CD4-positive, alpha-beta T cell treated with Interleukin-6 for 4 hours (primary cell): ENCODE data around the gene FURIN.
"Not testable (repeated sequence)": the region's sequence is repeated elsewhere in the genome, so short reads cannot be mapped to it uniquely, and the experiment has no call there.

Source experiments
- DNase-seq: peaks from one replicate; pipeline ENCODE4 v3.0.0-alpha.2; 2020; ENCODE audit warnings: mixed read lengths

The FURIN gene

DNA sequence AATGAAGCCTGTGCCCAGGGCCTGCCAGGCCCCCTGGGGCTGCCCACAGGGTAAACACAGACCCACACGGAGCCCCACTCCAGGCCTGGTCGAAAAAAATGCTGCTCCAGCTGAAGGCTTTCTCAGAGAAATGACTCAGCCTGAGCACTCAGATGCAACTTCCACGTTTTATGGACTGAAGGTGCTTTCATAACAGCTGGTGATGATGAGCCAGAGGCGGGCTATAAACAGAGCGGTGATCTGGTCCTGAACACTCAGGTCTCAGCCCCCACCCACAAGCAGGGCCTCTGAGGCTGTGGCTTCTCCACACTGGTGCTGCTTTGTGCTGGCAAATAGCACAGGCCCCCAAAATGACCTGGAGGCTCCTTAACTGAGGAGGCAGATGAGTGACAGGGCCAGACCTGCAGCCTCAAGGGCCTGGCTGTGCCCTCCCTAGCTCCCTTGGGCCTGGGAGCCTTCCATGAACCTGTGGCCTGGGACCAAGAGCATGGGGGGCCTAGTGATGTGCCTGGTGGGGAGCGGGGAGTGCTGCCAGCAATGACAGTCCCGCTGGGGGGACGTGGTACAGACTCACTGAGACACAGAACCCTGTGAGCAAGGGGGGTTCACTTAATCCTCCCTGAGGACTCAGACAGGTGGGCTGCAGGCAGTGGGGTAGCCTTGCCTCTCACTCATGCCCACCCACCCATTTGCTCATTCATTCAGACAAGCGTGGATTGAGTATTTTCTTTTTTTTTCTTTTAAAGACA is 23.0 kb upstream of the FURIN start:
- peak; percentile 48 for DNase-seq

DNA sequence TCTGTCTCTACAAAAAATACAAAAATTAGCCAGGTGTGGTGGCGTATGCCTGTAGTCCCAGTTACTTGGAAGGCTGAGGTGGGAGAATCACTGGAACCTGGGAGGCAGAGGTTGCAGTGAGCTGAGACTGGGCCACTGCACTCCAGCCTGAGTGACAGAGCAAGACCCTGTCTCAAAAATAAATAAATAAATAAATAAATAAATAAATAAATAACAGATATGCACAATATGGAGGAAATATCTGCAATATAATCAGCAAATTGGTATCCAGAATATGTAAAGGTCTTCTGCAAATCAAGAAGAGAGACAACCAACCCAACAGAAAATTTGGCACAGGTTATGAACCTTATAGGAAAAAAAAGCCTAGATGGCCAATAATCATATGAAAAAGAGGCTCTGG is 19.0 kb upstream of the FURIN start:
- DNase-seq, result not testable (repeated sequence)

DNA sequence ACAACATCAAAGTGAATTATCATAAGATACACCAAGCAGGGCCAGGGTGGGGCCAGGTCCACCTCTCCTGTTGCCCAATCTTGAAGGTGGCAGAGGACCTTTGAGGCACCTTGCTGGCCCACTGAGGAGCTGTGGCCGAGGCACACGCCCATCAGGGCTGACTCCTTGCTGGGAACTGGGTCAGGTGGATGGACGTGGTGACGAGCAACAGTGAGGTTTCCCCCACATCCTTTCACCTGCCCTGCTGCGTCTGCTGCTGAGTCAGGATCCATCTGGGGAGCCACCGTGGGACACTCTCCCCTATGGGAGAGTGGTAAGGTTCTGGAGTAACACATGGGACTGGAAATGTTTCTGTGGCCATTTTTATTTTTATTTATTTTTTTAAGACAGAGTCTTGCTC is 17.3 kb upstream of the FURIN start:
- peak; percentile 54 for DNase-seq

DNA sequence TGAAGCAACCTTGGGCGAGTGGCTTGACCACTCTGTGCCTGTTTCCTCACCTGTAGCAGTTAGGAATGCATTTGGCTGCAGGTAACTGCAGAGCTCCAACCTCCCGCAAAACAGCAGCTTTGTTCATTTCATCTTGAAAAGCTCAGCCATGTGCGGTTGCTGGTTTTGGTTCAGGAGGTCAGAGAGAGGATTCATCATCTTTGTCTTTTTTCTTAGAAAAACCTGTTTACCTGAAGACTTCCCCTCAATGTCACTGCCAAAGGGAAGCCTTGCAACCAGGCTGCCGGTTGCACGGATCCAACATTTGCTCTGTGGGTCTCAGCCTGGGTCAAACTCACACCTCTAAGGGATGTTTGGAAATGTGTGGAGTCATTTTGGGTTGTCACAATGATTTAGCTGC is 16.4 kb upstream of the FURIN start:
- peak; percentile 32 for DNase-seq

DNA sequence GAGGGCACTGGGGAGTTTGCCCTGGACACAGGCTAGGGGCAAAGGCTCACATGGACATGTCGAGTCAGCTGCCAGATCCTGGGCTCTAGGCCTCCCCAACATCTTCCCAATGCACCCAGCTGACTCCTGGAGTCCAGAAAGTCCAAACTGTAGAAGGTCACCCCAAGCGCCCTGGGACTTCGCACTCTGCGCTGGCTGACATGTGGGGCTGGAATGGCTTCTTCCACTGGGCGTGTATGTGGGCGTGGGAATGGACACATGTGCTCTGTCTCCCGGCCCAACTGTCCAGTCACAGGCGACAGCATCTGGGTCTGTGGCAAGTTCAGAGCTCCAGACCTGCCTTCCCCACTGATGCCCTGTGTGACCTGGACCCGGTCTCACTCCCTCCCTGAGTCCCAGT is 13.2 kb upstream of the FURIN start:
- no peak for DNase-seq

DNA sequence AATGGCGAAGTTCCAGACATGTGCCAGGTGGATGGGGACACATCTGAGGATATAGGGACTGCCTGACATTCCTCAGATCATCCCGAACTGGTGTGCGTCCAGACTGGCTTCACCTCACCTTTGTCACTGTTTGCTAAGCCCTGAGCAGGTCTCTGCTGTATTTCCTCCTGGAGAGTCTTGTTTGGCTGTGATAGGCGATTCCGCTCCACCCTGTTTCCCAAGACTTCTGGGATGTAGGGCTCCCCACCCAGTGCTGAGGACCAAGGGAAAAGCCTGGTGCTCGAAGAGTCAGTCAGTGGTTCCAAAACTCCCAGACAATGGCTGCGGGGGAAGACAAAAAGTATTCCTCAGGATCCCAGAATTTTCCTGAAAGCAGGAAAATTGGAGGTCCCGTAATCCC is 11.1 kb upstream of the FURIN start:
- no peak for DNase-seq

DNA sequence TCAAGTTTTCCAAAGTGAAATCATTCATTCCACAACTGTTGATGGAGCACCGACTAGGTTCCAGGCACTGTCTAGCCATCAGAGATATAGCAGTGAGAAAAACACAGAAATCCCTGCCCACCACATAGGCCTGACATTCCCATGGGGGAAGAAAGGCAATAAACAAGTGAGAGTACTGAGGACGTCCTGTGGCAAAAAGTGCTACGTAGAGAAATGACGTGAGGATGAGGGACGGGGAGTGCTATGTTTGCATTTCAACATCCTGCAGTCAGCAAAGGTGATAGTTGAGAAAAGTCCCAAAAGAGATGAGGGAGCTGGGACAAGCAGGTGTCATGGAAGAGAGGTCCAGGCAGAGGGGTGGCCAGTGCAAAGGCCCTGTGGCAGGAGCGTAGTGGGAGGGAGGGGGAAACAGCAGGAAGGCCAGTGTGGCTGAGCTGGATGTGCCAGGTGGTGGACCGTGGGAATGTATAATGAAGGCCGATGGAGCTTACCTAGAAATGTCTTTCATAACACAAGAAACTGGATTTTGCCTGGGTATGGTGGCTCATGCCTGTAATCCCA is 10.4 kb upstream of the FURIN start:
- DNase-seq, result no peak

DNA sequence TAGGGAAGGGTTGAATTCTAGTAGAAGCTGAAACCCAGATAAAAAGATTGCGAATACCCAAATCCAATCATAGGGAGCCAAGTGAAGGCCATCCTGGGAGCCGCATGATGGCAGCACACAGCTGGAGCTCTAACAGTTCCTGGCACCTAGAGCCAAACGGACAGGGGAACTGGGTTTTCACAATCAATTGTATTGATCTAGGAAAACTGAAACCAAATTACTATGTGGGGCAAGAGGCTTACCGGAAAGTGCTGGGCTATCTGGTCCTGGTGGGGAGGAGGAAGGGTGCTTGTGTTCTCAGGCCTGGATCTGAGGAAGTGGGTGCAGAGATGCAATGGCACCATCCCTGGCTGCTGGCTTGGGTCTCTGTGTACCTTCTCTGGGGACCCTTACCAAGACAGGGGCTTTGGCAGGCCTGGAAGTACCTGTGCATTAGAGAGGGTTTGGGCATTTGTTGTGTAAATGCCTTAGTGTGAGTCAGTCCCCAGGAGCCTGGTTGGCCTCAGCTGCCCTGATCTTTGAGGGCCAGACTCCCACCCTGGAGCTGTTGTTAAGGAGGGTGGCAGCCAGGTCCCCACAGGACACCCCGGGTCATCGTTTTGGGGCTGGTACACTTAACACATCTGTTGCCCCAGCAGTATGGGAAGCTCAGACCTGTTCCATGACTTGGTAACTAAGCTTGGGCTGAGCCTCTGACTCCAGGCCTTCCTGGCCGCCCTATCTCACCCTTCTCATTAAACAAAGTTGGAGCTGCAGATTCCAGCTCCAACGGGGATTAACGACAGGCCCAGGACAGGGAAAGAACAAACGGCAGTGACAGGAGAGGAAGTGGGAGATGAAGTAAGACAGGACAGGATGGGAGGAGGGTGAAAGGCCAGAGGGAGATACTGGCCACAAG is 8.9 kb upstream of the FURIN start:
- DNase-seq, result no peak

DNA sequence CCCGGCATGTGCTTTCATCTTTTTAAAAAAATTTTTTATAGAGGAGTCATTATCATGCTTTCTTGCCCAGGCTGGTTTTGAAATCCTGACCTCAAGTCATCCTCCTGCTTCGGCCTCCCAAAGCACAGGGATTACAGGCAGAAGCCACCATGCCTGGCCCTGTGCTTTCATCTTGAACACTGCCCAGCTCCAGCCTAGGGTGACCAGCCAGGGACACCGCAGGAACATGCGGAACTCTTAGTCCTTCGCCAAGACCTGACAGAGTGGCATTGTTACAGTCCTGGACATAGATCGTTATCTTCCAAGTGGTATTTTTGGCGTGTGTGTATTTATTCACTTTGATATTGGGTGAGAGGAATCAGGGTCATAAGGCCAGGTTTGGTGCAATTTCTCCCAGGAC is 7.9 kb upstream of the FURIN start:
- no peak for DNase-seq

DNA sequence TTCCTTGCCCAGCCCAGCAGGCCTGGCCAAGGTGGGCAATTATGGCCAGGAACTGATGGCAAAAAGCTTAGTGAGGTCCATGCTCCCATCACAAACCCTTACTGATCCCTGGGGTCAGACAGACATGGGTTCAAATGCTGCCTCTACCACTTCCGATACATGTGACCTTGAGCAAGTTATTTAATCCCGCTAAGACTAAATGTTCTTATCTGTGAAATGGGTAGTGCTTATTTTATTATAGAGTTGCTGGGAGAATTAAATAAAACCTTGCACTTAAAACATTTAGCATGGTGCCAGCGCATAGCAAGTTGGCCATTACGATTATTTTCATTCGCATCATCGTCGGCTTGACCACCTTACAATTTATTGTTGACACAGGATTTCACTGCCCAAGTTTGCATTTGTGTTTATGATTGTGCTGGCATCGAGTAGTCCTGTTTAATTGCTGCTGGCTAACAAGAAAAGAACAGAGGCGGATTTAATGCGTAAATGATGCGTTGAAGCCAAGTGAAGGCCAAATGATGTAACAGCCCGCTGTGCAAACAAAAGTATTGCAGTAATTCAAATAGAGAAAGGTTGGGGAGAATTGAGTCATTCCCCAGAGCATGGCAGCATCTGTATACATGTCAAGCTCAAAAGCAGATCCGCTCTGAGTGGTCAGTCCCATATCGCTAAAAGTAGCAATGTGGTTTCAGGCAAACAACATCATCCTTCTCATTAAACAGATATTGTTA is 7.3 kb upstream of the FURIN start:
- no peak for DNase-seq

DNA sequence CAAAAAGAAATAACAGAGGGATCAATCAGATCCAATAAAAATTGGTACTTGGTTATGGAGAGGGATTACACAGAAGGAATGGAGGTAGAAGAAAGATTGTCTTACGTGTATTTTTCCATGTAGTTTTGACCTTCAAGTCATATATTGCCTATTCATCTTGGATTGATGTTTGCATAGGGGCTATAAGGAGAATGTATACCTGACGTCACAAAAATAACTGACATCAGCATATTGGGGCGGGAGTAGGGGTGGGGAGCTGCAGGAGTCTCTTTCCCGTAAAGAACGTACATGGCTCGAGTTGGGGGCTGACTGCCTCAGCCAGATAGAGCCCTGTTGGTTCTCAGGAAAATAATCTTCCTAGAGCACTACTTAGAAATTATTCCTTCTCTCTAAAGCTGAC is 5.9 kb upstream of the FURIN start:
- no peak for DNase-seq

DNA sequence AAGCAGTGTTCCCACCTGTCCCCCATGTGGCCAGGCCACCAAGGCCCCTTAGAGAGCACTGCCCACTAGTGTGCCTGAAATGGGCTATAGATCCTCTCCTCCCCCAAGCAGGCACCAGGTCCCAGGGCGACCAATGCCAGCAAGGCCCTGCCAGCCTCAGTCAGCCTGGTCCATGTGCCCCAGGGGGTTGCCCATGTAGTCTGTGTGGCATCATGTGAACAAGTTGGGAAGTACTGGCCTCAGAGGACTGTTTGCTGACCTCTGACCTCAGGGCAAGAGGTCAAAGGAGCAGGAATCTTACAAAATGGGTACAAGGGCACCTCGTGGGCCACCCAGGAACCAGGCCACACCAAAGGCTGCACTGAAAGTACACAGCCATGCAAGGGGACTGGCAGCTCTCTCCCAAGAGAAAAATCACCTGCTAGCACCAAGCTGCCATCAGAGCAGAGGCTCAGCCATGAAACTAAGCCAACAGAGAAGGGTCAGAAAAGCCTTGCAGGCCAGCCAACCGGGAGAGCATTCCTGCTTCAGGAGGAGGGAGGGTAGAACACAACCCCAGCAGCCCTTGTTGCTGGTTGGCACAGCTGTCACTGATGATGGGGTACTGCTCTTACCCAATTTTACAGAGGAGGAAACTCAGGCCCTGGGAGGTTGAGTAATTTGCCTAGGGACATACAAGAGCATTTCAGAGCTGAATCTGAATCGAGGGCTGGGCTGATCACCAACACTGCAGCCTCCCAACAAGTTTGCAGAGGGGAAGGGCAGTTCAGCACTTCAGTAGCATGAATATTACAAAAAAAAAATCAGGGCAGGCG is 5.2 kb upstream of the FURIN start:
- DNase-seq, result no peak

DNA sequence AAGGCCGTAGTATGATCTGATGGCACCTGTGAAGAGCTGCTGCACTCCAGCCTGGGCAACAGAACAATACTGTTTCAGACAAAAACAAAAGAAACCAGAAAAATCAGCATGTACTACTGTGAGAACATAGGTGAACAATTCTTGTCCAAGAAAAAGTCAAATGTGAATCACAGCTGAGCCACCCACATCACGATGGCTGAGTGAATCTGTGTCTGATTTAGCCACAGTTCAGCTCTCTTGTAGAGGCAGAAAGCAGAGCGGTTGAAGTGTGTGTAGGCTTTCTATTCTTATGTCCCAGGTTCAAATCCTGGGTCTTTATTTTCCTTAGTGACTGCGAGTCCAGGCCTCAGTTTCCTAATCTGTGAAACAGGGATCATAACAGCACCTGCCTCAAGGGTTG is 4.4 kb upstream of the FURIN start:
- no peak for DNase-seq

DNA sequence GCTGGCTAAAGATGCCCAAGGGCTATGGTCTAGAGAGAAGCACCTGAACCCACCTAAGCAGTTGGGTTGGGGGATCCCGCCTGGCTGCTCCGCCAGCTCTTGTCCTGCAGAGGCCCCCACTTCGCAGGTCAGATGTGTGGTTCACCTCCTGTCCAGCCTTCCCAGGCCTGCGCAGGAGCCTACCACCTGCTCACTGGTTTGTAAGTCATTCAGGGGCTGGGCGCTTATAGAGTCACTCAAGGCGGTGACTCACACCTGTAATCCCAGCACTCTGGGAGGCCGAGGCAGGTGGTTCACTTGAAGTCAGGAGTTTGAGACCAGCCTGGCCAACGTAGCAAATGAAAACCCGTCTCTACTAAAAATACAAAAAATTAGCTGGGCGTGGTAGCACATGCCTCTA is 3.9 kb upstream of the FURIN start:
- no peak for DNase-seq

DNA sequence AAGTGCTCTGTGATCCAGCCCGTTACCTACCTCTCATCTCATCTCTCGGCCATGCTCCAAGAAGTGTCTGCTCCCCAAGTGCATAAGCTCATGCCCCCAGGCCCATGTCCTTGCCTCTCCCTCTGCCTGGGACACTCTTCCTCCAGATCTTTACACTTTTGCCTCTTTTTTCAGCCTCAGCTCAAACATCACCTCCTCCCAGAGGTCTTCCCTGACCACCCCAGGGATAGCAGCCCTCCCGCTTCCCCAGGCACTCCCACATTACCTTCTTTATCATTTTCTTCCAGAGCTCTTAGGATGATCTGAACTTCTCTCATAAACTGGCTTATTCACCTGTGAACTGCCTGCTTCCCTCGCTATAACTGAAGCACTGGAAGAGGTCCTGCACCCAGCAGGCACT is 2.7 kb upstream of the FURIN start:
- DNase-seq, result no peak

DNA sequence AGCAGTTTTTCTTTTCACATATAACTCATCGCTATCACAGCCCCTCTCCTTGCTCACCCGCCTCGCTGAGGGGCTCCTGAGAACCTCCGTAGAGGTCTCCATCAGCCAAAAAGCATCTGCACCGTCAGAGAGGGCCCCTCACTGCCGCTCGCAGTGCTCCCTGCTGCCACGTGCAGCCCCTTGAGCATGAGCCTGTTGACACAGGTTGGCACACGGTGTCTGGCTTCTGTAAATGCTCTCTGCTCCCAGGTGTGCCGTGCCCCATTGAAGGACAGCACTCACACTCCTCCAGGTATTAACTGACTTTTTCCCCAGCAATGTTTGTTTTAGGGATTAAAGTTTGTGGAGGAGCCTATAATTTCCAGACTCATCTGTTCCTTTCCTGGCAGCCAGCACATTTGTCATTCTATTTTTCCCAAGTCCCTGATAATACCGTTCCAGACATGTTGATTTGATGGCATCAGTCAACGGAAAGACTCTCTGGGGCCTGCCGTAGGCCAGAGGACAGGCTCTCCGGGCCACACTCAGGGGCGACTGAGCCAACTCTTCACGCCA is 2.1 kb upstream of the FURIN start:
- DNase-seq, result no peak

DNA sequence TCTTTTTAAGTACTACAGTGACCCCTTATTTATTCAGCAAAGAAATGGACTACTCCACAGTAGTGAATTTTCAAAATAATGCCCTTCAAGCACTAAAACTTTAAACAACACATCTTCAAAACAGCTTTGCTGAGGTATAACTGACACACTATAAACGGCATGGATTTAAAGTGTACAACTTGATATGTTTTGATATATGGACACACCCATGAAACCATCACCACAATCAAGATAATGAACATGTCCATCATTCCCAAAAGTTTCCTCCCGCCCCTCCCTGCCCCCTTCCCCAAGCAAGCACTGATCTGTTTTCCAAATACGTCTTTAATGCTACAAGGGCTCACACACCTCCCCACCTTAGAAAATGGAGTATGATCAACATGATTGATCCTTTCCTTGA is 1.6 kb upstream of the FURIN start:
- DNase-seq, result no peak

DNA sequence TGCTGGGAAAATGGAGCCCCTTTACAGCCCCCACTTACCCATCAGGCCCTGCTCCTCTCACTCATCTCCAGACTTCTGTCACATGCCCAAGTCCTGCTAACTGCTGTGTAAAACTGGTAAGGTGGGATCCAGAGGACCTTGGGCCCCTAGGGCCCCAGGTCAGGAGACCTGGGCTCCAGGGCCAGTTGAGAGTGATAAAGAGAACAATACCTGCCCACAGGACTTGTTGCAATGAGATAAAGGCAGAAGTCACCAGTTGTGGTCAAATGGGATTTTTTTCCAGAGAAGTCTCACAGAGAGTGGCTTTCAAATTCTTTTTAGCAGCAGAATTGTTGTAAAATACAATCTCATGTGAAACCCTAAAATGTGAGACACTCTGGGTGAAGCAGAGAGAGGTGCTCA is 753 bp downstream of the FURIN start:
- DNase-seq, result no peak

DNA sequence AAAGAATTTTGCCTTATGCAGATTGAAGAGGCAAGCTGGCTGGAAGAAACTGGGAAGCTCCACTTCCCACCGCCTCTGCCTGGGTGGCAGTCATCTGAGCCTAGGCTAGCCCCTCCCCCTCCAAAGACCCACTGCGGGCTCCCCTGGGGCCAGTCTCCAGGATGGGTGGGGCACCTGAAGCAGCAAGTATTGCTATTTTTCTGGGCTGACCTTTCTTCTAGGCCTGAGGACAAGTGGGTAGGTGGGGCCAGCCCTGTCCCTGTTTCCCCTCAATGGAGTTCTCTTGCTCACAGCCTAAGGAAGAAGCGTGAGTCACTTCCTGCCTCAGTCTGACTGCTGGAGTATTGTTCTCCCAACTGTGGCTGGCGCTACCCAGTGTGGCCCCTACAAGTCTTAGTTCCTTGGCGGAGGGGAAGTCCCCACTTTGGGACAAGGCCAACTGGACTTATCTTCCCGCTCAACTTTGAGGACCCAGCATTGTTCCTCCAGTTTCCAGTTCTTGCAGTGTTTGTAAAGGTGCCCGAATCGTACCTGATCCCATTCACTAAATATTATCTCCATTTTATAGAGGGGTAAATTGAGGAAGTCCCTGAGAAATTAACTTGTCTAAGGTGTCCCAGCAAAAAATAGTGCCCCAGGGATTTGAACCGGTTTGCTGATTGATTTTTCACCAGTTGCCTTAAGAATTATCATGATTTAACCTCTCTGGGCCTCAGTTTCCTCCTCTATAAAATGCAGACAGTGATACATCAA is 1.4 kb downstream of the FURIN start:
- DNase-seq, result peak; percentile 70

DNA sequence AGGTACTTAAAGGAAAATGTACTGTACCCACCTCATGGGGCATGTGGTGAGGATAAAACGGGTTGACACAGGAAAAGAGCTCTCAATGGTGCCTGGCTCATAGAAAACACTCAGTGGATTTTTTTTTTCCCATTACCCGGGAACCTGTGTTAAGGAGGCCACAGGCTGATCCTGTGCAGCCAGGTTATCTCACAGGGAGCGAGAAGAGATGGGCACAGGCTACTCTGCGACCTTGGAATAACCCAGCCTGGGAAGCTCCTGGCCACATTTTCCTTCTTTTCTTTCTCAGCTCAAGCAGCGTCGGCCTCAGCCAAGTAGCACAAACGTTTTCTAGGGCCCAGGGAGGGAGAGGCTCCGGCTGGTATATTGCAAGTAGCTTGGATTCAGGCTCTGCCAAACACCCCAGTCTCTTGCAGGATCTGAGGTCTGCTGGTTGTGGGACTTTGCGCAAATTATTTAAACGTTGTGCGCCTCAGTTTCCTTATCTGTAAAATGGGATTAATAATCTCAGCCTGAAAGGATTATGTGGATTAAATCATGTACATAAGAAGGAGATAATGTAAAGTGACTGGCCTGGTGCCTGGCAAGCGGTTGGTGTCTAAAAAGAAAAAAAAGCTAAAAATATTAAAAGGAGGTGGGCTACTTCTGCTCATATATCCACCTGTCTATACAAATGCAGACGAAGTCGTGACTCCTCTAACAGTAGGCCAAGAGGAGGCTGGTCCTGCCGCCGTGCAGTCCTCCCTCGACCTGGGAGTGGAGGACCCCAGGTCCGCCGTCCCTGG is 2.2 kb downstream of the FURIN start:
- peak; percentile 24 for DNase-seq
